HG03039 (cell line): ENCODE results near the gene POLD2.
"Not testable (repeated sequence)": the region's sequence is repeated elsewhere in the genome, so short reads cannot be mapped to it uniquely, and the experiment has no call there.

Source experiments
- ATAC-seq: cut with Tn5 transposase; IDR thresholded peaks from one replicate; pipeline ENCODE4 v1.9.1; 2021; ENCODE audit warnings: mild to moderate bottlenecking, moderate library complexity; ENCODE audit not compliant: unreplicated experiment

The POLD2 gene

GRCh38 chr7:44123190-44124003 is at the start of gene POLD2:
TSS of gene POLD2 (minus strand) at chr7:44123548. CDS start at chr7:44122053, 1,495 bp downstream.
- ATAC-seq = peak; percentile 98

- no peak for ATAC-seq
Observed at GRCh38 chr7:44172803-44173424, 49.6 kb upstream of the POLD2 start.

GRCh38 chr7:44172352-44172751 is 49.0 kb upstream of the POLD2 start:
- no peak for ATAC-seq

DNA sequence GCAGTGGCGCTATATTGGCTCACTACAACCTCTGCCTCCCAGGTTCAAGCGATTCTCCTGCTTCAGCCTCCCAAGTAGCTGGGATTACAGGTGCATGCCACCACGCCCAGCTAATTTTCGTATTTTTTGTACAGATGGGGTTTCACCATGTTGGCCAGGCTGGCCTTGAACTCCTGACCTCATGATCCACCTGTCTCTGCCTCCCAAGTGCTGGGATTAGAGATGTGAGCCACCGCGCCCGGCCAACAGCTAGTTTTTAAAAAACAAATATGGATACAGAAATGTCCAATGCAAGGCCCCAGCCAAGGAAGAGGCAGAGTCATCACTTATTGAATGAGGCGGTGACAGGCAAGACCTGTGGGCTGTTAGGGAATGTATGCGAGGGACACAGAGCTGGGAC is 48.6 kb upstream of the POLD2 start:
- ATAC-seq = not testable (repeated sequence)

DNA sequence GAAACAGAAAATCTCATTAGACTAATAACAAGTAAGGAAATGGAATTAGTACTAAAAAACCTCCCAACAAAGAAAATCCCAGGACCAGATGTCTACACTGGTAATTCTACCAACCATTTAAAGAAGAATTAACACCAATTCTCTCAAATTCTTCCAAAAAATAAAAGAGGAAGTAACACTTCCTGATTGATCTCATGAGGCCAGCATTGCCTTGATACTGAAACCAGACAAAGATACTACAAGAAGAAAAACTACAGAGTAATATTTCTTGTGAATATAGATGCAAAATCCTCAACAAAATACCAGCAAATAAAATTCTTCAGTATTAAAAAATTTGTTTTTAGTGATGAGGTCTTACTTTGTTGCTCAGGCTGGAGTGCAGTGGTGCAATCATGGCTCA is 44.6 kb upstream of the POLD2 start:
- ATAC-seq = no peak

DNA sequence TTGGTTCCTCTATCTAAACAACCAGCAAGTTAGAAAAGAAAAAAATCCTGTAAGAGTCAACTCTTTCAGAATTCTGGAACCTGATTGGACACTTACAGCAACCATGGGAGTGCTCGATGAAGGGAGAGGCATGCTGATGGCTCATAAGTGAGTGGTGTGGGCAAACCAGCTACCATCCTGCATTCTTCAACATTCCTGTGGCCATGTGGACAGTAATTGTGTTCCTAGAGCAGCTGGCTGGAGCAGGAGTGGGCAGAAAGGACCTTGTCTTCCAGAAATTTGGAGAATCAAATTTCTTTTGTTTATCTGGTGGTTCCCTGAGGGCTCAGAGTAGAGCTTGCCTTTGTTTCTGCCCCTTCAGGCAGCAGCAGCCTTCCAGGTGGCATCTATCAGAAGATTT is 40.2 kb upstream of the POLD2 start:
- ATAC-seq = no peak

- no peak for ATAC-seq
Observed at GRCh38 chr7:44162785-44163395, 39.5 kb upstream of the POLD2 start.

GRCh38 chr7:44162179-44162578 is 38.8 kb upstream of the POLD2 start:
- no peak for ATAC-seq

- no peak for ATAC-seq
Observed at GRCh38 chr7:44161371-44161770, 38.0 kb upstream of the POLD2 start.

DNA sequence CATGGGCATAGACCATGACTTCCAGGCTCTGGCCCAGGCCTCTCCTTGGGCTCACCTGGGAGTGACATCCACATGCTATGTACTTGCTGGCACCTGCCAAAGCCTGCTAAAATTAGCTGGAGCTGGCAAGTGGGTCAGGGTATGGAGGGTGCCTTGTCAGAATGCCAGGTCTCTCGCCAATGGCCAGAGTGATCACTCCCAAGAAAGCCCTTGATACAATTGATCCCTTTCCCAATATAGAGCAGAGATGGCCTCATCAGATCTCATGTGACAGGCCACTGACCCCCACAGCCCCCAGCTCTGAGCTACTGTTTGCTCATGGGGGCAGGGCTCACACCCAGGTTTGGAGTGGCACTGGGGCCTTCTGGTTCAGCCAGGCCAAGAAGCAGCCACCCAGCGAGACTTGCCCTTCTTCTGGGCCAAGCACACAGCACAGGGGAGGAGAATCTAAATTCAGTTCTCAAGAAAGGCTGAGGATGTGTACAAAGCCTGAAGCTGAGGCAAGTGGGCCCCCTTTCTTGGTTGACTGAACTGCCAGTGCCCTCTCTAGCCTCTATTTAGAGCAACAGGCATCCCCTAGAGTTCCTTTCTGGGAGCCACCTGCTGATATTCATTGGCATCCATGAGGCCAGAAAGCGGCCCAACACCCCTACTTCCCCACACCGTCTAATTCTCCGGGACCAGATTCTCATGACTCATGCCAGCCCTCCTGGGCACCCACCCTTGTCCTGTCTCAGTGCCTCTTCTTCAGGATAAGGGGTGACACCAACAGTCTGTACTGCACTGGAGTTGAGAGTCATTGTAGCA is 36.7 kb upstream of the POLD2 start:
- no peak for ATAC-seq

- no peak for ATAC-seq
Observed at GRCh38 chr7:44158873-44159631, 35.7 kb upstream of the POLD2 start.

DNA sequence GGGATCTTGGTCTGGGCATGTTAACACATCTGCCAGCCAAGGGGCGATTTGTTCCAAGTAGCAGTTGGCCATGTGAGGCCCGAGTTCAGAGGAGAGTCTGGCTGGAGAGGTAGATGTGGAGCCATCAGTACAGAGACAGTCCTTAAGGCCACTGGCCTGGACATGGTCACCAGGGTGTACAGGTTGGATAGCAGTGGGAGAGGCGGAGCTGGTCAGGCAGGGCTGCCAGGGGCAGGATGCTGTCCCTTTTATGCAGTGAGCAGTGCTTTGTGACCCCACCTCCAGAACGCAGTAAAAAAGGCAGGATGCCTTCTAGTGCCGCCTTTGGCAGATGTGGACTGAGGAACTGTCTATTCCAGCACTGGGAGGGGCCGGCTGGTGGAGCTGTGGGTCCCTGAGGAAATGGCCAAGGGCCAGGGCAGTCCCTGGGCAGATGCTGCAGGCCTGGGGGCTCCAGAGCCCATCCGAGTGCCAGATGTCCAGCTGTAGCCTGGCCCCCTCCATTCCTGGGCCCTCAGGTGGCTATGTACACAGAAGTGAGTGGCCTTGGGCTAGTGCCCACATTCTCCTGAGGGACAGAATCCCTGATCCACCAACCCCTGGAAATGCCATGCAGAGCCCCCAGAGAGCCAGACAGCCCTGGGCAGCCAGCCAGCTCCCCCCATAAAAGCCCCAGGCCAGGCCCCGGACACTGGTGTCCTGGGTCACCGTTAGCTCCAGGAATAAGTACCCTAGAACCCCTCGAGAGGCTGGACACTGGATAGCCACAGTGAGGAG is 34.9 kb upstream of the POLD2 start:
- no peak for ATAC-seq

DNA sequence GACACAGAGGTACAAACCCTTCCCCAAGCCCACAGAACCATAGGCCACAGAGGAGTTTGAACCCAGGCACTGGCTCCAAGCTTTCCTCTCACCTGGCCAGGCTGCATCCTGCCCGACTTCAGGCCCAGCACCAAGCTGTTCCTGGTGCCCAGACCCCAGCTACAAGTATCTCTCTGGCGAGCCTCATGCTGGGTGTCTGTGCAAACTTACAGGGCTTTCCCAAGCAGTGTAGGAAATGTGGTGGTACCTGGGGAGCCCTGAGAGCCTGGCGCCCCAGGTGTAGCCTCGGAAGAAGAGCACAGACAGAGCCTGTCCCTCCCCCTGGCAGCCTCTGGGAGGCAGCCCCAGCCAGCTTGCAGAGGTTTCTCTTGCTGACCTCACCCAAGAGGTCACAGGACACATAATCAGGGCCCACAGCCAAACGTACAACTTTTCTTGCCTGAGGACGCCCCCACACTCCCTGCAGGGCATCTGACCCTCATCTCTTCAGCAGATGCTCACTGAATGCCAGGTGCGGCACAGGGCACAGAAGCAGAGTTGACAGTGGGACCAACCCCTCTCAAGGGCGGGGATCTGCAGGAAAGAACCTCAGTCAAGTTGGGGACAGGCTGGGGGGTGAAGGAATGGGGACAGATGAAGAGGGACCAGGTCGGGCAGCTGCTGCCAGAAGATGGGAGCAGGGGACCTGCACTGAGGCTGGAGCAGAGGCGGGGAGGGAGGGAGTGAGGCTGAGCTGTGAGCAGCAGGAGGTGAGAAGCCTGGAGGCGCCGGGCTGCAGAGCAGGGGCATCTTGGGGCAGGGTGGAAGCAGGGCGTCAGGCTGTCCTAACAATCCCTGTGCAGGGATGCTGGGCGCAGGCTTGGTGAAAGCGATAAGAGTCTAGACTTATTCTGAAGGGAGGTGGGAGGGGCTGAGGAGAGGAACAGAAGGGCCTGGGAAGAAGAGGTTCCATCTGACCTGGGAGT is 34.0 kb upstream of the POLD2 start:
- no peak for ATAC-seq

DNA sequence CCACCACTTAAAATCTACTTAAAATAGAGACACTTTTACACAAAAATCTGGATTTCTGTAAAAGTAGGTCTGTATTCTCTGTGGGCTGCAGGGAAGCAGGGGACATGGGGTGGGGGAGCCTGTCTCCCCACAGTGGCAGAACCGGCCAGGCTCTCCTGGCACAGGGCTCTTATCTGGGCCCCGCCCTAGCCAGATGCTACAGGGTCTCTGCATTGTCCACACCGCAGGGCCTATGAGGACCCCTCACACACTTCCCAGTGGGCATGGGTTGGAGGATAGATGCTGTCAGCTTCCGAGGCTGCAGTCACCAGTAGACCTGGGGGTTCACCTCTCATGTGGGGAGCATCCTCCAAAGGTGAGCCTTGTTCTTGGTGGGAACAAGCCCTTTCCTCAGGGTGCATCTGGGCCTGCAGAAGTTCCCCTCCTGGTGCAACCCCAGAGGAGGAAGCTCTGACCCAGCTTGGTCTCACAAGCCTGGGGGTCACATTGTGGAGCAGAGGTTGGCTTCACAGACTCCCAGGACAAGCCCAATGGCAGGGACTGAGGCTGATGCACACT is 33.2 kb upstream of the POLD2 start:
- no peak for ATAC-seq

GRCh38 chr7:44155191-44156185 is 32.1 kb upstream of the POLD2 start:
- no peak for ATAC-seq

GRCh38 chr7:44154703-44155102 is 31.4 kb upstream of the POLD2 start:
- no peak for ATAC-seq

- ATAC-seq = no peak
Observed at GRCh38 chr7:44153948-44154335, 30.6 kb upstream of the POLD2 start.
